NOMO-1 (cell line): ENCODE results near the gene ACTR2.

Experiments
- DNase-seq, 2 experiments: peaks; one replicate each; lab custom pipeline; 2025; ENCODE audit not compliant: unreplicated experiment in 2 of 2; lab: John Stamatoyannopoulos, UW

The ACTR2 gene

DNA sequence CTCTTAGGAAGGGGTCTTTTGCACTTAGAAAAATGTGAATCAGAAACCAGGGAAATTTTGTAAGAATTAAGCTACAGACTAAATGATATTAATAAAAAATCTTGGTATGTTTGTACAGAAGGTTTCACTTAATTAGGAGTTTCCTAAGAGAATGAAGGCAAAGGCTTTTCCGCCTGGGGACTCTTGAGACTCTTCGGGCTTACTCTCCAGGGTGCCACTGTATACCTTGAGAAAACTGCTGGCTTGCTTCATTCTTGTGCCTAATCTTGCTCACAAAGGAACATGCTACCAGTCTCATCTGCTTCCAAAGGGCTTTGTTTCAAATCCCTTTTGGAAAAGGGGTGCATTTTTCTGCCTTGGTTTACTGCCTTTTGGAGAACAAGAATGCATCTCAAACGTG lies 49.5 kb downstream of the ACTR2 start:
- no peak for DNase-seq

DNA sequence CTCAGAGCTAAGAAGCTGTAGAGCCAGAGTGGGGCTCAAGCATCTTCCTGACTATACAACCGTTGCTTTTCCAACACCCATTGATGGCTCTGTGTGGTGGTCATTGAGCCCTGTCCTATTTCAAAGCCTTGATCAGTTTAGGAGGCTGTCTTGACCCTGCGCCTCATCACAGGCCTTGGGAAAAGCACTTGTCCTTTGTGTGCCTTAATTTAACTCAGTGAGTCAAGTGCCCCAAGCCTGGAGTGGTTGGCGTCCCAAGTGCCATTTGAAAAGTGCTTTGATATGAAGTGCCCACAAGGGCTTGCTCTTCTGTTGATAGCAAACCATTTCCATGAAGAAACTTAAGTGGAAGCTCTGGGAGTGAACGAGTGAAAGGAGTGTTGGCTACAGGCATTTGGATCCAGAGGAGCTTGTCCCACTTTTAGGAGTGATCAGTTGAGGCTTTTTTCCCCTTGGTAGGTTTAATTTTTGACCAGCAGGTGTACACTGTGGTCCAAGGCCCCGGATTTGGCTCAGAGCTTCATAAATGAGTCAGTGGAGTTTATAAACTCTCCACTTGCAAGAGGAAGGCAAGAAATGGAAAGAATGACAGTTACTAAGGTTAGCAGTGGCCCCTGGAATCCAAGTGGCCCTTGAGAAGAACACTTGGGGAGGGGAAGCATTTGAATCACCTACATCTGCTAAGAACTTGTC lies 50.3 kb downstream of the ACTR2 start:
- no peak for DNase-seq

DNA sequence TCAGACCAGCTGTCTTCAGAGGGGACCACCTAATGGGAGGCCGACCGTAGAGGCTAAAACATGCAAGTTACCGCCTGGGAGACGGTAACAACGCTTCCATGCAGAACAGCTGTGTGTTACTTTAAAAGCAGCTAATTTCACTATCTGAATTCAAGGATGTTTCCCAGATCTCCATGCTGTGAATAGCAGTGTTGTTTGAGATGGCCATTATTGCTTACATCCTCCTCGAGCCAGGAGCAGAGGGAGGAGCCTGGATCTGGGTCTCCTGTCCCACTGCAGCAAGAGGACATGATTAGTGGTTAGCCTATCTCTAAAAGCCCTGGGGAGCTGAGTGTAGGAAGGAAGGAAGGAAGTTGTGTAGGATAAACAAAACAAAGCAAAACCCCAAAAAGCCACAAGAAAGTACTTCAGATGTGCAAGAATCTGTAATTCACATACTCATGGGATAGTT lies 50.9 kb downstream of the ACTR2 start:
- DNase-seq = no peak

- no peak for DNase-seq
Observed at GRCh38 chr2:65279756-65280155, 52.1 kb downstream of the ACTR2 start.

DNA sequence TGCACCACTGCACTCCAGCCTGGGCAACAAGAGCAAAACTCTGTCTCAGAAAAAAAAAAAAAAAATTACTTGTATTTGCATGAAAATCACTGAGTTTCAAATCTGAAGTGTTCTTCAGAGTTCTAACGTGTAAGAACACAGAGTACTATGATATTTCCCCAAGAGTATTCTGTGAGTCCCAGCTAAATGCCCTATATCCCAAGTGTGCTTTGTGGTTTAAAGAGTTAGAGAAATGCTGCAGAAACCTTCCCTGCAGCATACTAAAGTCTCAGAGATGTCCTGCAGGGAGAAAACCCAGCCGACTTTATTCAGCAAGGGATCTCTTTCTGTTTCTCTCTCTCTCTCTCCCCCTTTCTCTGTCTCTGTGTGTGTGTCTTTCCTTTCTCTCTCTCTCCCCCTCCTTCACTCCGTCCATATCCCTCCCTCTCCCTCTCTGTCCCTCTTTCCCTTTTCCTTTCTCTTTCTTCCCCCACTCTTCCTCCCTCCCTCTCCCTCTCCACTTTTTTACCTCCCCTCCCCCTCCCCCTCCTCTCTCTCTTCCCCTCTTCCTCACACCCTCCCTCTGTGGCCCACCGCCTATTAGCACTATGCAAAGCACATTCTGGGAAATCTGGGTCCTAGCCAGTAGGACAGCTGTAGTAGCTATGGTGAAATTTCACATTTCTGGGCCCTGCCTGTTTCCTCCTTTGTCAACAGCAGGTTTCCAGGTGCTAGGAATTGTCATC lies 54.2 kb downstream of the ACTR2 start:
- DNase-seq = no peak

DNA sequence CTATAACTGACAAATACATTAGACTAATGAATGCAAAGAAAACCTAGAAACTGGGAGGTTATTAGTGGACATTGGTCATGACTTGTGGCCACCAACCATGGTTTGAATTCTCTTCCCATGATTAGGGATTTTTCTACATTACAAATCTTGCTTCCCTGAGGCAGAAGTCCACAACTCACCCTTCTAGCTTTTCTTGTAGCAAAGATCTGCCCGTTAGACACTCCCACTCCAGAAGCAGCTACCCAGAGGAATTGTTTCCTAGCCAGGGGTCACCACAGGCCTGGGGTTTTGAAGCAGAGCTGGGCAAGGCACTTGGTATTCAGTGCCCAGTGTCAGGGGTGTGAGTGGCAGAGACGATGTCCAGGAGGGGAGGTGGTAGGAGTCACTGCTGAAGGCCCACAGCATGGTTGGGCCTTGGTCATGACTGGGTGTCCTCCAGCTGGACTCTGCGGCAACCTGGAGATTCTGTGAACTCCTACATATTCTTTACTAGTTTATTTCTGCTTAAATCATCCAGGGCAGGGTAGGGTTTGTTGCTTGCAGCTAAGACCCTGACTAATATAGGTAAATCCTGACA lies 54.9 kb downstream of the ACTR2 start:
- no peak for DNase-seq

- no peak for DNase-seq
Observed at GRCh38 chr2:65287364-65287763, 59.7 kb downstream of the ACTR2 start.

DNA sequence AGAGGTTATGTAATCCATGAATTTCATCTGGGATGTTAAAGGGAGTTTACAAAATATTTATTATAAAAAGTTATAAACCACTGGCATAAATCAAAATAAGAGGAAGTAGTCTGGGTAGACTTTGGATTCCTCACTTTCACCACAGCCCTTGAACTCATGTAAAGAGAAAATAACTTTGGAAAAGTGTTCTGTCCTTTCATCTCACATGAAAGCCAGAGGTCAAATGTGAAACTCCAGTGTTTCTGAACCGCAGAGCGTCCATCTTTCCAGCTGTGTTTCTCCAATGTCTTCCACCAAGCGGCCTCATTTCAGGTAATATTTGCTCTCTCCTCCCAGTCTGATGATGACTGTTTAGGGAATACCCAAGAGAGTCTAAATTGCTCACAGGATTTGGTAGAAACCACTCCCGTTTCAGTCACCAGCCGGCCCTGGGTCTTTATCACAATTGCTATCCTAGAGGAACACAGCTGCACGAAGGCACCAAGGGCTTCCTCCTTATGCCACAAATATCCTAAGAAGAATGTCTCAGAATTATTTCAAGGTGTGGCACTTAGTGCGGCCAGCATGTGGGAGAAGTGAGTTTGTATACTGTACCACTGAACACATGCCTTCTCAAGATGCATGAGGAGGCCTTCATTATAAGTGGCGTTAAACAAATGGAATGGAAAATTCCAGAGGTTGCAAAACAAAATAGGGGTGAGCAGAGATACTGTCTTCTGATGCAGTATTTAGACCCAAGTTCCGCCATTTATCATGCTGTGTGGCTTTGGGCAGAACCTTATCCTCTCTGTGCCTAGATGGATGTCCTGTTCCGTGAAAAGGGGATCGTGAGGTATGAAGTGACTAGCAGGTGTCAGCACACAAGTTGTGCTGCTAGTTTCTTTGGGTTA lies 63.8 kb downstream of the ACTR2 start:
- DNase-seq = peak; percentile 17 to 80

DNA sequence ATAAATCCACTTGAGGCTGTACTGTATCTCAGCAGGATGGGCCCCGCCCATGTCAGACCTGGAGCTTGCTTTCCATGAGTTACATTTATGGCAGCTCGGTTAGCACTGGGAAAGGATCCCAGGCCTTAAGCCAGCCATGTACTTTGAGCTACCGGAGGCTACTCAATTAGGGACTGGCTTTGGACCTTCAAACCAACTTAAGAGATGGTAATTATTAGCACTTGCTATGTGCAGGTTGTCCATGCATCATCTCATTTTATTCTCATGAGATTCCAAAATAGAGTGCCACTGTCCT lies 64.4 kb downstream of the ACTR2 start:
- no peak for DNase-seq

- no peak for DNase-seq
Observed at GRCh38 chr2:65292461-65293011, 64.9 kb downstream of the ACTR2 start.

- no peak for DNase-seq
Observed at GRCh38 chr2:65293376-65293775, 65.7 kb downstream of the ACTR2 start.

GRCh38 chr2:65294136-65294535 lies 66.5 kb downstream of the ACTR2 start:
- DNase-seq = no peak

DNA sequence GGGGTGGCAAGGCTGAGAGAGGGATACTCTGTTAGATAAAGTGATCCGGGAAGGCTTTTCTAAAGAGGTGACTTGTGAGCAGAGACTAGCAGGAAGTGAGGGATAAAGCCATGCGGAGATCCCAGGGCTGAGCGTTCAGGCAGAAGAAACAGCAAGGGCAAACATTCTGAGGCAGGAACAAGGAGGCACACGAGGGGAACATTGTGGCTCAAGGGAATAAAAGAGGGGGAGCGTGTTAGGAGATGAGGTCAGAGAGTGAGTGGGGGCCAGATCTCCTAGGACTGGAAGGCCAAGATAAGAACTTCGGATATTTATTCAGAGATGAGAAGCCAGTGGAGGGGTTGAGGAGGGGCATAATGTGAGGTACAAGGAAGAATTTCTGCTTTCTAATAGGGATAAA lies 67.1 kb downstream of the ACTR2 start:
- DNase-seq = no peak

DNA sequence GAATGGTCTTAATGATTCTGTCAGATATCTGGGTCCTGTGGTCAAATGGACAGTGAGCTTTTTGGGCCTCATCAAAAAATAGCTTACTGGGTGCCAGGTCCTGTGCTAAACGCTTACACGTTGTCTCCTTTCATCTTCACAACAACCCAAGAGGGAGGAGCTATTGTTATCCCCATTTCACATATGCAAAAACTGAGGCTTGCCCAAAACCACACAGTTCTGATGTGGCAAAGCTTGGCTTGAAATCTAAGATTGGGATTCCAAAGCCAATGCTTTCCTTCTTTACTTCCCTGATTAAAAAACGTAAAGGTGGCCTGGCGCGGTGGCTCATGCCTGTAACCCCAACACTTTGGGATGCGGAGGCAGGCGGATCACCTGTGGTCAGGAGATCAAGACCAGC lies 69.3 kb downstream of the ACTR2 start:
- DNase-seq = no peak

DNA sequence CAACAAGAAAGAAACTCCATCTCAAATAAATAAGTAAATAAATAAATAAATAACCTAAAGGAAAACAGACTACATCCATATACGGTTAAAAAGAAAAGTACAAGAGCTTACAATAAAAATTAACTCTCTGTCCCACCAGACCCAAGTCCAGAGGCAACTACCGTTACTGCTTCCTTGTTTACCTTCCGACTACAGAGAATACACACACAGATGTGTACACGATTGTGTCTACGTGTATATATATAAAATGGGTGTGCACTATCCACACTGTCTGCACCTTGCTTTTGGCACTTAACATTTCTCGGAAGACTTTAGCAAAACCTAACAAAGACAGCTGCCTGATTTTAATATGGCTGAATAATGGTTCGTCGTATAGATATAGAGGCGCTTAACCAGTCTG lies 69.9 kb downstream of the ACTR2 start:
- no peak for DNase-seq

DNA sequence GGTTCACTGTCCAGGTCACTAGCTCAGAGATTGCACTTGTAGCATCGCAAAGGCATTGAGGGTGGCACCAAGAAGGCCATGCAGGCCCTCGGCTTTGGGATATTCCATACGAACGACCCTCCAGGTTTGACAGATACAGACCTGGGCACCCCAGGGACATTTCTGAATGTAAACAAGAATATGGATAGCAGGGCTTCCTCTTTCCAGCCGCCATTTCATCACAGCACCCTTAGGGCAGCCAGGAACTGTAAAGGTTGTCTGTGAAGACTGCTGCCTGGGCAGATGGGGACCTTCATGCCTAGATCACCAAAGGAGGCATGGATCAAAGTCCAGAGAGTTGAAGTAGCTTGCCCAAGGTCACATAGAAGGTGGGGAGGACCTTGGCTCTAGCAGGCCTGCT lies 70.5 kb downstream of the ACTR2 start:
- no peak for DNase-seq

GRCh38 chr2:65299246-65299645 lies 71.6 kb downstream of the ACTR2 start:
- no peak for DNase-seq

GRCh38 chr2:65300134-65300760 lies 72.6 kb downstream of the ACTR2 start:
- DNase-seq = no peak

- DNase-seq = peak; percentile 36 to 58
Observed at GRCh38 chr2:65300761-65301711, 73.4 kb downstream of the ACTR2 start.
